B cell (primary cell): ENCODE measurements around the gene EXOSC10.
"Not testable (repeated sequence)": the region's sequence is repeated elsewhere in the genome, so short reads cannot be mapped to it uniquely, and the experiment has no call there.

Experiments
- EZH2 ChIP-seq: IDR thresholded peaks from 2 replicates; pipeline ENCODE4 v1.6.1; 2012; ENCODE audit warnings: borderline replicate concordance, low read depth, mild to moderate bottlenecking, moderate library complexity, low read length; ENCODE audit not compliant: insufficient read depth, poor library complexity, severe bottlenecking
- TF ChIP-seq, protein P1 (sequence below): fragments of 200-600 bp; IDR thresholded peaks from one replicate; pipeline ENCODE4 v1.8.0; 2022; ENCODE audit warnings: antibody characterized with exemption, mild to moderate bottlenecking

- TF ChIP-seq, protein P1, sequence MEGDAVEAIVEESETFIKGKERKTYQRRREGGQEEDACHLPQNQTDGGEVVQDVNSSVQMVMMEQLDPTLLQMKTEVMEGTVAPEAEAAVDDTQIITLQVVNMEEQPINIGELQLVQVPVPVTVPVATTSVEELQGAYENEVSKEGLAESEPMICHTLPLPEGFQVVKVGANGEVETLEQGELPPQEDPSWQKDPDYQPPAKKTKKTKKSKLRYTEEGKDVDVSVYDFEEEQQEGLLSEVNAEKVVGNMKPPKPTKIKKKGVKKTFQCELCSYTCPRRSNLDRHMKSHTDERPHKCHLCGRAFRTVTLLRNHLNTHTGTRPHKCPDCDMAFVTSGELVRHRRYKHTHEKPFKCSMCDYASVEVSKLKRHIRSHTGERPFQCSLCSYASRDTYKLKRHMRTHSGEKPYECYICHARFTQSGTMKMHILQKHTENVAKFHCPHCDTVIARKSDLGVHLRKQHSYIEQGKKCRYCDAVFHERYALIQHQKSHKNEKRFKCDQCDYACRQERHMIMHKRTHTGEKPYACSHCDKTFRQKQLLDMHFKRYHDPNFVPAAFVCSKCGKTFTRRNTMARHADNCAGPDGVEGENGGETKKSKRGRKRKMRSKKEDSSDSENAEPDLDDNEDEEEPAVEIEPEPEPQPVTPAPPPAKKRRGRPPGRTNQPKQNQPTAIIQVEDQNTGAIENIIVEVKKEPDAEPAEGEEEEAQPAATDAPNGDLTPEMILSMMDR, result not testable (repeated sequence)
- TF ChIP-seq EZH2, result not testable (repeated sequence)
Observed at GRCh38 chr1:11019358-11019757, 80.3 kb downstream of the EXOSC10 start.
